NB4 (cell line): ENCODE measurements around the gene CNNM4.

Experiments used
- CTCF ChIP-seq: IDR thresholded peaks from one replicate; pipeline ENCODE4 v1.5.1; 2012; ENCODE audit warnings: low read depth, low read length
- MYC ChIP-seq: IDR thresholded peaks from 2 replicates; pipeline ENCODE4 v1.6.1; 2011; ENCODE audit warnings: low read depth, low read length

- no peak for TF ChIP-seq CTCF
- no peak for TF ChIP-seq MYC
These were observed 53.0 kb downstream of the CNNM4 start for GRCh38 chr2:96813656-96814055.
